ENCODE measurements around the gene PIKFYVE. TPM values are rescaled to one million over a fixed set of nuclear protein-coding genes. Genes with fewer than 3 reads are reported as not detected.

Gene PIKFYVE
- total RNA-seq, 4 donors from 2014 or later = 11.9 to 35.6 (median 18.0) TPM

DNA sequence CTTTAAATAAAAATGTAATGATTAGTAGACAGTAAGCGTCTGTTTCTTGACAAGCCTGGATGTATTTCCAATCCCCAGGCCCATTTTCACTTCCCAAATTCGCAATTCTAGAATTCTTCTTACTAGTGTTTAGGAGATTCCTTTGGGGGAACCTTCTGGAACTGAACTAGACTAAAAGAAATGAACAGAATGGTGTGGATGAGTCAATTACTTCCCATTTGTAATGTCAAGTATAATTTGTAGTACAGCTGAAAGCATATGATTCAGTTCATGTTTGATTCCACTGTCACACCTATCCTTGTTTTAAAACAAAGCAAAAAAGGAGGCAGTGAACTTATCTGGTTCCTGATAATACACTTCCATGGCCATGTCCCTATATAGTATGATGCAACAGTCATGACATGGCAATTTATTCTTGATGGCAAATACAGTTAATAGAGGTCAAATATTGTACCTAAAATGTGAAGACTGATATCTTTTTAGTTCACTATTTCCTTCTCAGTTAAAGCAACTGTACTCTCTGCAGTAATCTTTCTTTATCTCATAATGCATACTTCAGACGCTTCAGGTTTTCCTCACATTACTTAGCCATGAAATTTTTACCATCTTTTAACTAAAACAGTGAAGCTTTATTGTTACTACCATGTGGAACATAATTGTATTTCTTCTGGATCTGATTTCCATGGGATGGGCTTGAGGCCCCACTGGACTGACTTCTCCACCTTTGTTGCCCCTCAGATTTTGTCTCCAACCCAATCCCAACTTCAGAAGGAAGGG, 13.2 kb upstream of the PIKFYVE start:
- TF ChIP-seq POLR2AphosphoS5 (IDR thresholded peaks at IDR 0.05) (no peak), POLR2A (IDR thresholded peaks at IDR 0.05) (no peak), CTCF (IDR thresholded peaks at IDR 0.05) (no peak), EP300 (IDR thresholded peaks at IDR 0.05; ENCODE audit: low read depth) (no peak)
- H3K27ac ChIP-seq = peak overlapping the region; percentile 85 to 92 (median 90)
- intact Hi-C loops (cut with DNase I; ENCODE audit: low total_unique reads) = no loop called here
- H3K36me3 ChIP-seq = peaks cover 0 to 30% (median 14%) of the 10 kb centered on the region in 4 donors
- in situ Hi-C loops (cut with MboI; ENCODE audit: low pct_ligation_motif_present in 1 of 4, low pct_unique_long_range_greater_than_20kb in 1 of 4, low sequenced_read_pairs in 3 of 4) = loop anchor here in 1 of 4 donors (25.0 kb wide), 3 partner anchors 641 to 1491 kb away; partner anchors contain the start of genes CREB1, FASTKD2 and MDH1B
- 79 to 80% methylated on average over 3 of the region's 3 CpGs for WGBS, 2 donors (ENCODE audit: low coverage in 1 of 2)
- H3K27me3 ChIP-seq = no peaks in the 10 kb centered on the region
- no peak overlapping the region for H3K4me3 ChIP-seq
- DNase-seq = no peak
- no peaks in the 10 kb centered on the region for H3K9me3 ChIP-seq
- peaks cover 0 to 46% (median 25%) of the 10 kb centered on the region in 4 donors for H3K4me1 ChIP-seq

DNA sequence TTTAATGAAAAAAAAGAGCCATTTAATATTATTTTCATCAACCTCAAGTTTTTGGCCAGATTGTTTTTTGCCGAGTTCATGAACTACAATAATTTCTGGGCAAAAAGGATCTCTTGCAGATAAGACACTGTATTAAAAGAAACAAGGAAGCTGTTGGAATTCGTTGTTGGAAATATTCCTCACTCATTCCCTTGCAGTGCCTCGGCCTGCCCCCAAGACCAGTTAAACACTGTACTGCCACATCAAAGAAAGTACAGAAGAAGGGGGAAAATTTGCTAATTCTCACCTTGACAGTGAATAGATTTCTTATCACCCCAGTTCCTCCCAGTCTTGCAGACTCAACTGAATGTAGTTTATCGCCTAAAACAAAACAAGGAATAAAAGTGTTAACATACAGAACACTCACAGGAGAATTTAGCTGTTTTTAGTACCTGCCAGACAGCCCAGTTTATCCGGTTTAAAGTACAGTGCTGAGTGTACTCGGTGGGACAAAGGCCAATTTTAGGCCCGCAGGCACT, 12.4 kb upstream of the PIKFYVE start:
- Histone ChIP-seq H3K4me3 (peak overlapping the region; percentile 47 to 93 (median 80)), H3K36me3 (peaks cover 0 to 22% (median 10%) of the 10 kb centered on the region in 4 donors), H3K27me3 (no peaks in the 10 kb centered on the region), H3K9me3 (no peaks in the 10 kb centered on the region), H3K4me1 (peaks cover 0 to 48% (median 26%) of the 10 kb centered on the region in 4 donors), H3K27ac (peak overlapping the region; percentile 85 to 92 (median 90))
- intact Hi-C loops (cut with DNase I; ENCODE audit: low total_unique reads) (no loop called here), in situ Hi-C loops (cut with MboI; ENCODE audit: low pct_ligation_motif_present in 1 of 4, low pct_unique_long_range_greater_than_20kb in 1 of 4, low sequenced_read_pairs in 3 of 4) (loop anchor here in 1 of 4 donors (25.0 kb wide), 3 partner anchors 641 to 1491 kb away; partner anchors contain the start of genes CREB1, FASTKD2 and MDH1B)
- DNase-seq = no peak
- no peak for TF ChIP-seq POLR2AphosphoS5 (IDR thresholded peaks at IDR 0.05)
- no peak for TF ChIP-seq POLR2A (IDR thresholded peaks at IDR 0.05)
- TF ChIP-seq CTCF (IDR thresholded peaks at IDR 0.05) = no peak
- no peak for TF ChIP-seq EP300 (IDR thresholded peaks at IDR 0.05; ENCODE audit: low read depth)
- 10 to 14% methylated on average over 1 to 7 of the region's 7 CpGs for WGBS, 2 donors (ENCODE audit: low coverage in 1 of 2)

DNA sequence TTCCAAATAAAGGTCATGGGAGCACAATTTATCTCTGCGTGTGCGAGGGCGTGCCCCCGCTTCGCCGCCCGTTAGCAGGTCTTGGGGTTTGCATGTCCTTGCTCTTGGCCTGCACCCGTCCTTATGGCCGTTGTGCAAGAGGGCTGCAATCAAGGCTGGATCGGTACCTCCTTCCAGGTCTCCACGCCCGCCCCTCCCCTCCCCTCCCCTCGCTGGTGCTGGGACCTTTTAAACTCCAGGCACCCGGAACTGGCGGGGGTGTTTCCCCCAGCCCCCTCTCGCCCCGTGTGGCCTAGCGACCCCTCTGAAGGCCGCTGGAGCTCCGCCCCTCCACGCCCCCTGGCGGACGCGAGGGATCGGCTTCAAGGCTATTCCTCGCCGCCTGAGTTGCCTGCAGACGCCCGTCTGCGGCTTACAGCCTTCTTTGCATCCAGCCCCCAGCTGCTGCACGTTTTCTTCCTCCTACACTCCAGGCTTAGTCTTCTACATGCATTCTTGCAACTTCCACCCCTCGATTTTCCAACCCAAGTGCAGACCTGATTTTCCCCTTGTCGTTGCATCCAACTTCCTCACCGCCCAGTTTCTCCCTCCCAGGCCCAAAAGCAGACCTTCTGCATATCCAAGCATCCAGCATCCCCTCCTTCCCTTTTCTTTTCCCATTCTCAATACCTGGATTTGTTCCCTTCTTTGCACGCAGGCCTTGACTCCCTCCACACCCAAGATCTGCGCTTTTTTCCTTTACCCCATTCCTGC, 11.8 kb upstream of the PIKFYVE start:
- intact Hi-C loops (cut with DNase I; ENCODE audit: low total_unique reads) = no loop called here
- Histone ChIP-seq H3K27ac (peak overlapping the region; percentile 85 to 92 (median 90)), H3K4me3 (peak overlapping the region; percentile 47 to 93 (median 80)), H3K36me3 (peaks cover 0 to 20% (median 9%) of the 10 kb centered on the region in 4 donors), H3K4me1 (peaks cover 0 to 48% (median 26%) of the 10 kb centered on the region in 4 donors), H3K27me3 (no peaks in the 10 kb centered on the region), H3K9me3 (no peaks in the 10 kb centered on the region)
- in situ Hi-C loops (cut with MboI; ENCODE audit: low pct_ligation_motif_present in 1 of 4, low pct_unique_long_range_greater_than_20kb in 1 of 4, low sequenced_read_pairs in 3 of 4) = loop anchor here in 1 of 4 donors (25.0 kb wide), 3 partner anchors 642 to 1492 kb away; partner anchors contain the start of genes CREB1, FASTKD2 and MDH1B
- TF ChIP-seq POLR2AphosphoS5 (IDR thresholded peaks at IDR 0.05) (peak in 2 of 3 donors; percentile 20 to 35), POLR2A (IDR thresholded peaks at IDR 0.05) (no peak), EP300 (IDR thresholded peaks at IDR 0.05; ENCODE audit: low read depth) (no peak), CTCF (IDR thresholded peaks at IDR 0.05) (peak; percentile 78 to 90 (median 82))
- 0 to 1% methylated on average over 1 to 36 of the region's 36 CpGs for WGBS, 2 donors (ENCODE audit: low coverage in 1 of 2)
- peak; percentile 88 for DNase-seq
